T-helper 9 cell (primary cell): Measurements from ENCODE around the gene ADK.

Source experiments
- DNase-seq: peaks from one replicate; pipeline ENCODE4 v3.0.0-alpha.2; 2020

Gene ADK

GRCh38 chr10:74371696-74372095, 220.7 kb downstream of the ADK start:
- no peak for DNase-seq

GRCh38 chr10:74373059-74373458, 222.0 kb downstream of the ADK start:
- no peak for DNase-seq

DNA sequence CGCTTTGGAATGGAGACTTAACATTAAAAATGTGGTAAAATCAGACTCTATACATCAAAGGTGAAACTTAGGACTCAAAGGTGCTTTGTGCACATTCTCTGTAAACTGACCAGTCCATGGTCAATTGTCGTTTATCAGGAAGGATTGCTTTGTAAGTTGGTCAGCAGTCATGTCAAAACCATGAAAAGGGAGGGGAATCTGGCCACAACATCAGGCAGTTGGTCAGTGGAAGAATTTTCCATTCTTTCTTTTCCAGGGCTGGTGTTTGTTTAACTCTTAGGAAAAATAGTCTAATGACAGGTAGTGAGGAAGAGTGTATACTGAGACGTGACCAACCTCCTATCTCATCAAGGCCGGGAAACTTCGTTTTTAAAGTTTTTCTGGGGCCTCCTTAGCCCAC, 226.5 kb downstream of the ADK start:
- no peak for DNase-seq

DNA sequence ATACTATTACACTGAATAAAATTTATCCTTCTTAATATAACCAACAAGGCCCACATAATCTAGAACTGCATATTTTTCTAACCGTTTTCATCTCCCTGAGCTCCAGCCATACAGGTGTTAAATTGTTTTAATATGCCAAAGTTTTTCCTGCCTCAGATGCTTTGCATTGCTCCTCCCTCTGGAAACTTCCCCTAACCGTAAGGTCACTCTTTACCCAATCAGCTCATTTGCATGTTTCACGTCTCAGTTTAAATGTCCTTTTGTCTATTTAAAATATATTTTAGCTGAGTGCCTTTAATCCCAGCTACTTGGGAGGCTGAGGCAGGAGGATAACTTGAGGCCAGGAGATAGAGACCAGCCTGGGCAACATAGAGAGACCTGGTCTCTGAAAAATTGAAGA, 228.5 kb downstream of the ADK start:
- no peak for DNase-seq

- no peak for DNase-seq
Measured at GRCh38 chr10:74380795-74381194, 229.8 kb downstream of the ADK start.

GRCh38 chr10:74381291-74381853, 230.4 kb downstream of the ADK start:
- no peak for DNase-seq

- no peak for DNase-seq
Measured at GRCh38 chr10:74382663-74383062, 231.6 kb downstream of the ADK start.

- DNase-seq, result no peak
Measured at GRCh38 chr10:74383642-74384041, 232.6 kb downstream of the ADK start.

DNA sequence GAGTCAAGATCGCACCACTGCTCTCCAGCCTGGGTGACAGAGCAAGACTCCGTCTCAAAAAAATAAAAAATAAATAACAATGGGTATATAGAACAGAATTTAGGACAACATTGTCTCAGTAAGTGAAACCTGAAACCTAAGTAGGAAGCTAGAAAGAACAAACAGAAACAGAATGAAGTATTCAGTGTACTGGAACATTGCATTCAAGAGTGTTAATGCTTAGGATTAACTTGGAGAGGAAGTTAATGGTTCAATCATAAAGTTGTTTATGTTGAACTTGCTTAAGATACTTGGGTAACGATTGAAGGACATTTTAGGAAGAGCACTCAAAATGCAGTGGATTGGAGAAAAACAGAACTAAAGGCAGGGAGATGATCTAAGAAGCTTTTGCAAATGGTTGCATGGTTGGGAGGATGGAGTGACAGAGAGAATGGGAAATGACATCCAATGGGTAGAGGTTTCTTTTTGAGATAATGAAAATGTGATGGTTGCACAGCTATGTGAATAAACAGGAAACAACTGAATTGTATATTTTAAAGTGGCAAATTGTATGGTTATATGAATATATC, 233.7 kb downstream of the ADK start:
- DNase-seq, result no peak

DNA sequence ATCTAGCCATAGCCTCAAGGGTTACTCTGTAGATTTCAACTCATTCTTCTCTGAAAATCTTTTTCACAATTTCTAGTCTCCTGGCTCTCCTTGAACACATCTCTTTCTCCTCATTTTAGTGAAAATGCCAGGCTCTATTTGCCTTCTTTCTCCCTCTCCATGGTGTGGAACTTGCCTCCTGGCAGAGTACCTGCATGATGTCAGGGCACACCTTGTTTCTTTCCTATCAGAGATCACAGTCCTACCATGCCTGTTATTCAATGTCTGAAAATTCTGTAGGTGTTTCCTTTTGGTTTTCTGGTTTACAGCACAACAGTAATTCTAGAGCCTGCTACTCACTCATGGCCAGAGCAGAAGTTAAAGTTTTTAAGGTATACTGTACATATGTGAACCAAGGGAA, 237.8 kb downstream of the ADK start:
- no peak for DNase-seq

GRCh38 chr10:74391786-74392185, 240.8 kb downstream of the ADK start:
- DNase-seq, result no peak

DNA sequence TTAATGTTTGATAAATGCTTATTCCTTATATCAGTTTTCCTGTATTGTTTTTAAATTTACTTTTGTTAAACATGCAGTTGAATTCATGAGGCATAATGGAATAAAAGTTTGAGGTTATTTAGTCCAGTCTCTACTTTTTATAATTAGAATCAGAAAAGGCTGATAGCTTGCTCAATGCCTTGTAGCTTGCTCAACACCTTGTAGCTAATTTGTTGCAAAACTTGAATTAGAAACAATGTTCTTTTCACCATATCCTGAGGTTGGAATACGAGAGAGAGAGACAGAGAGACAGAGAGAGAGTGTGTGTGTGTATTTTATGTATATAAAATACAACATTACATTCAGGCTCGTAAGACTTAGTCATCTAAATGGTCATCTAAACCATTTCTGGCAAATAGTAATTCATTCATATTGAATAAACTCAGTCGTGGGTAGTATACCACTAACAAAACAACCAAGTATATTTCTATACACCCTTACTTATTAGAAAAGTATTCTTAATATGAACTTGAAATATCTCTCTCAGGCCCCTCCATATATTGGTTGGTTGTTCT, 243.5 kb downstream of the ADK start:
- no peak for DNase-seq

- no peak for DNase-seq
Measured at GRCh38 chr10:74400186-74400585, 249.2 kb downstream of the ADK start.

GRCh38 chr10:74406006-74406405, 255.0 kb downstream of the ADK start:
- no peak for DNase-seq

GRCh38 chr10:74415146-74415839, 264.3 kb downstream of the ADK start:
- DNase-seq, result no peak

GRCh38 chr10:74417397-74417796, 266.4 kb downstream of the ADK start:
- no peak for DNase-seq

GRCh38 chr10:74418285-74418872, 267.4 kb downstream of the ADK start:
- no peak for DNase-seq

DNA sequence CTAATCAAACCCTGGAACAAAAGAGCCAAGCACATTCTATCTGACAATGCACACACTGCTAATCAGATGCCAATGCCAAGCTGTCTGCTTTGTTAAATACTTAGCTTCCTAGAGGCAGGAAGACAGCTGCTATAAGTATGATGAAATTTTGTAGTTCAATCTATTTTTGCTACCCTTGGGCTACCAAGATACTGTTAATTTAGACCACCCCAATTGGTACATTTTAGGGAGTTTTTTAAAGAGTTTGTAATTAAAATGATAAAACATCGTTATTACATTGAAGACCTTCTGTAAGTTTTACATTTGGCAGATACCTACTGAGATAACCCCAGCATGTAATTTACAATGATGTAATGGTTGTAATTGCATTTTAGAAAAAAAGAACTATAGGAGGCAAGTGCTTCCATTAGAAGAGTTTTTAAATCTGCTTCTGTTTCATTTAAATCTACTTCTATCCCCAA, 268.5 kb downstream of the ADK start:
- no peak for DNase-seq

GRCh38 chr10:74419958-74420375, 268.9 kb downstream of the ADK start:
- peak; percentile 6 for DNase-seq

DNA sequence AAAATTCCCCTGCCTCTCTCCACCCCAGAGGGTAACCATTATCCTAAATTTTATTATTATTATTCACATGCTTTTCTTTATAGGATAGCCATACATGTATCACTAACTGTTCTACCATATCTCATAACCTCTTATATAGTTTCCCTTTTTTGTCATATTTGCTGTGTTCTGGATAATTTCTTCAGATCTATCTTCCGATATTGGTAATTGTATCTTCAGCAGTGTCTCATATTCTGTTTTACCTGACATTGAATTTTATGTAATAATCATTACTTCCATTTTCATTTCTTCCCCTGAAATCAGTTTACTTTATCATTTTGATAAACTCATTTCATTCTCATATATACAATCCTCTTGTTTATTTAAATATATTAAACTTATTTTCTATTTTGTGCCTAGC, 273.5 kb downstream of the ADK start:
- no peak for DNase-seq

- no peak for DNase-seq
Measured at GRCh38 chr10:74425456-74426001, 274.5 kb downstream of the ADK start.

- DNase-seq, result no peak
Measured at GRCh38 chr10:74431816-74432215, 280.8 kb downstream of the ADK start.

DNA sequence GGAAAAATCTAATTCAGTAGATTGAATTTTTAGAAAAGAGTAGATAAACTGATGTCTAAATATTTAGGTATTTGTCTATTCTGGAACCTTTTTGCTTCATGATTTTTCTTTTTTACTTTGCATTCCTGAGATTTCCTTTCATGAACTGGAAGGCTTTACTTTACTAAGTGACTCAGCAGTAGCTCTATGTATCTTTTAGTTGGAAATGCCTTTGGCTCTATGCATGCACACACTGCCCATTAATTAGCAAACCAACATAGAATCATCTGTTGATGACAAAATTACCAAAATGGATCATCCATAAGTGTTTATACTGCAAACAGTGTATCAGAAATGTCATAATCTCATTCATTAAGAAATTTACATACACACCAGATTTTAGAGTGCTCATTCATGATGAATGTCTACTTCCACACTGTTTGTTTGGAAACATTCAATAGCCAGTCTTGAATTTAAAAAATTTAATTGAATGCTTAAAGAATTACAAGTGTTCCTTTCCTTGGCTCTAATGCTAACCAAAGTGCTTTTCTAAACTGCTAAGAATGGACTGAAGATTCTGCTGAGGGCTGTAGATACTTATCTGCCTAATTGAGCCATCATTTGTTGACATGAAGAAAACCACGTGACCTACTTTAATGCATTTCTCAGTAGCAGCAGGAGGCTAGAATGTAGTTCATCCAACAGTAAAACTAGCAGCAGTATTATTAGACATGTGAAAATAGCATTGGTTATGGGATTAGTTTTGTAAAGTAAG, 282.0 kb downstream of the ADK start:
- DNase-seq, result no peak
